ENCODE data around the gene CIZ1.
A peak's percentile ranks its signal among the peaks of the same experiment; 100 is the strongest.
"Not testable (repeated sequence)": the region's sequence is repeated elsewhere in the genome, so short reads cannot be mapped to it uniquely, and the experiment has no call there.

The CIZ1 gene

GRCh38 chr9:128231638-128232527, 40.5 kb upstream of the CIZ1 start:
- no peak overlapping the region for H4K8ac ChIP-seq (ENCODE audit: low read depth, low read length)
- H4K91ac ChIP-seq (ENCODE audit: low read depth, low read length) = no peak overlapping the region
- H3K9ac ChIP-seq (ENCODE audit: low read length) = no peak overlapping the region
- no CpG with 5 or more reads among the region's 16 CpGs for whole genome bisulfite sequencing (ENCODE audit: extremely low coverage, insufficient coverage, insufficient read length)
- H3K79me2 ChIP-seq (ENCODE audit: control insufficient read depth, insufficient read depth, low read length, poor library complexity) = no peaks in the 10 kb centered on the region
- no peaks in the 10 kb centered on the region for H3K27me3 ChIP-seq (ENCODE audit: insufficient read depth, low read length)
- no peak overlapping the region for H4K12ac ChIP-seq (ENCODE audit: low read depth, low read length)
- no peak overlapping the region for H3K4me3 ChIP-seq (ENCODE audit: low read depth, low read length)
- no peak overlapping the region for H3K23ac ChIP-seq (ENCODE audit: low read length)
- H2AFZ ChIP-seq (ENCODE audit: insufficient read depth, low read length, poor library complexity) = no peak overlapping the region
- H2BK120ac ChIP-seq (ENCODE audit: insufficient read depth, low read length, poor library complexity) = no peak overlapping the region
- no peak overlapping the region for H3K27ac ChIP-seq (ENCODE audit: low read depth, low read length)
- H3K4ac ChIP-seq (ENCODE audit: low read depth, low read length) = no peak overlapping the region
- no peak overlapping the region for H3K4me2 ChIP-seq (ENCODE audit: low read length)
- no peak overlapping the region for H2BK5ac ChIP-seq (ENCODE audit: low read depth, low read length, poor library complexity)
- no peak overlapping the region for H2BK12ac ChIP-seq (ENCODE audit: low read length)
- no peaks in the 10 kb centered on the region for H3K36me3 ChIP-seq (ENCODE audit: control insufficient read depth in 1 of 2, insufficient read depth in 2 of 2, low read length in 2 of 2)
- H2AK5ac ChIP-seq (ENCODE audit: low read length) = no peak overlapping the region
- H3K79me1 ChIP-seq (ENCODE audit: low read length) = no peaks in the 10 kb centered on the region
- H3K18ac ChIP-seq (ENCODE audit: low read length) = no peak overlapping the region
- peaks cover 1% of the 10 kb centered on the region for H3K9me3 ChIP-seq (ENCODE audit: insufficient read depth, low read depth, low read length)
- H3K14ac ChIP-seq (ENCODE audit: low read length) = no peak overlapping the region
- H3K4me1 ChIP-seq (ENCODE audit: control insufficient read depth in 1 of 2, insufficient read depth in 2 of 2, low read length in 2 of 2) = no peaks in the 10 kb centered on the region
- DNase-seq = no peak

GRCh38 chr9:128230897-128231296, 39.5 kb upstream of the CIZ1 start:
- not testable (repeated sequence) for H3K9me3 ChIP-seq (ENCODE audit: insufficient read depth, low read depth, low read length); H3K79me2 ChIP-seq (ENCODE audit: control insufficient read depth, insufficient read depth, low read length, poor library complexity); DNase-seq; H3K4ac ChIP-seq (ENCODE audit: low read depth, low read length); H3K18ac ChIP-seq (ENCODE audit: low read length); H2BK5ac ChIP-seq (ENCODE audit: low read depth, low read length, poor library complexity); H3K36me3 ChIP-seq (ENCODE audit: control insufficient read depth in 1 of 2, insufficient read depth in 2 of 2, low read length in 2 of 2); H3K27me3 ChIP-seq (ENCODE audit: insufficient read depth, low read length); H2BK120ac ChIP-seq (ENCODE audit: insufficient read depth, low read length, poor library complexity); H3K79me1 ChIP-seq (ENCODE audit: low read length); H4K91ac ChIP-seq (ENCODE audit: low read depth, low read length); H3K4me2 ChIP-seq (ENCODE audit: low read length); H3K14ac ChIP-seq (ENCODE audit: low read length); H2AFZ ChIP-seq (ENCODE audit: insufficient read depth, low read length, poor library complexity); H3K4me3 ChIP-seq (ENCODE audit: low read depth, low read length); H3K4me1 ChIP-seq (ENCODE audit: control insufficient read depth in 1 of 2, insufficient read depth in 2 of 2, low read length in 2 of 2); H4K8ac ChIP-seq (ENCODE audit: low read depth, low read length); H3K9ac ChIP-seq (ENCODE audit: low read length); H2BK12ac ChIP-seq (ENCODE audit: low read length); H2AK5ac ChIP-seq (ENCODE audit: low read length); H3K27ac ChIP-seq (ENCODE audit: low read depth, low read length); H3K23ac ChIP-seq (ENCODE audit: low read length); H4K12ac ChIP-seq (ENCODE audit: low read depth, low read length)
- no CpG with 5 or more reads among the region's 7 CpGs for WGBS (ENCODE audit: extremely low coverage, insufficient coverage, insufficient read length)

- no peak overlapping the region for H3K27ac ChIP-seq (ENCODE audit: low read depth, low read length)
- no peak overlapping the region for H2AK5ac ChIP-seq (ENCODE audit: low read length)
- H3K9ac ChIP-seq (ENCODE audit: low read length) = no peak overlapping the region
- H3K27me3 ChIP-seq (ENCODE audit: insufficient read depth, low read length) = no peaks in the 10 kb centered on the region
- H4K8ac ChIP-seq (ENCODE audit: low read depth, low read length) = no peak overlapping the region
- no peaks in the 10 kb centered on the region for H3K79me2 ChIP-seq (ENCODE audit: control insufficient read depth, insufficient read depth, low read length, poor library complexity)
- no peak overlapping the region for H3K23ac ChIP-seq (ENCODE audit: low read length)
- H3K4me2 ChIP-seq (ENCODE audit: low read length) = no peak overlapping the region
- WGBS (ENCODE audit: extremely low coverage, insufficient coverage, insufficient read length) = no CpG with 5 or more reads among the region's 5 CpGs
- H2BK120ac ChIP-seq (ENCODE audit: insufficient read depth, low read length, poor library complexity) = no peak overlapping the region
- DNase-seq = no peak
- H3K79me1 ChIP-seq (ENCODE audit: low read length) = no peaks in the 10 kb centered on the region
- H4K12ac ChIP-seq (ENCODE audit: low read depth, low read length) = no peak overlapping the region
- peaks cover 0 to 2% of the 10 kb centered on the region in 2 experiments for H3K36me3 ChIP-seq (ENCODE audit: control insufficient read depth in 1 of 2, insufficient read depth in 2 of 2, low read length in 2 of 2)
- no peak overlapping the region for H3K4me3 ChIP-seq (ENCODE audit: low read depth, low read length)
- H2BK12ac ChIP-seq (ENCODE audit: low read length) = no peak overlapping the region
- no peak overlapping the region for H3K14ac ChIP-seq (ENCODE audit: low read length)
- no peak overlapping the region for H3K4ac ChIP-seq (ENCODE audit: low read depth, low read length)
- no peak overlapping the region for H3K18ac ChIP-seq (ENCODE audit: low read length)
- no peaks in the 10 kb centered on the region for H3K4me1 ChIP-seq (ENCODE audit: control insufficient read depth in 1 of 2, insufficient read depth in 2 of 2, low read length in 2 of 2)
- H2AFZ ChIP-seq (ENCODE audit: insufficient read depth, low read length, poor library complexity) = no peak overlapping the region
- H2BK5ac ChIP-seq (ENCODE audit: low read depth, low read length, poor library complexity) = no peak overlapping the region
- H4K91ac ChIP-seq (ENCODE audit: low read depth, low read length) = no peak overlapping the region
- no peaks in the 10 kb centered on the region for H3K9me3 ChIP-seq (ENCODE audit: insufficient read depth, low read depth, low read length)
Measured at GRCh38 chr9:128226412-128226801, 35.0 kb upstream of the CIZ1 start.

- Histone ChIP-seq H3K79me2 (ENCODE audit: control insufficient read depth, insufficient read depth, low read length, poor library complexity) (no peaks in the 10 kb centered on the region), H3K9ac (ENCODE audit: low read length) (no peak overlapping the region), H3K27me3 (ENCODE audit: insufficient read depth, low read length) (no peaks in the 10 kb centered on the region), H4K8ac (ENCODE audit: low read depth, low read length) (no peak overlapping the region), H3K4me2 (ENCODE audit: low read length) (no peak overlapping the region), H3K27ac (ENCODE audit: low read depth, low read length) (no peak overlapping the region), H3K4me3 (ENCODE audit: low read depth, low read length) (no peak overlapping the region), H3K23ac (ENCODE audit: low read length) (no peak overlapping the region), H2AFZ (ENCODE audit: insufficient read depth, low read length, poor library complexity) (no peak overlapping the region), H2AK5ac (ENCODE audit: low read length) (no peak overlapping the region), H2BK12ac (ENCODE audit: low read length) (no peak overlapping the region), H3K4me1 (ENCODE audit: control insufficient read depth in 1 of 2, insufficient read depth in 2 of 2, low read length in 2 of 2) (no peaks in the 10 kb centered on the region), H3K4ac (ENCODE audit: low read depth, low read length) (no peak overlapping the region), H4K12ac (ENCODE audit: low read depth, low read length) (no peak overlapping the region), H3K36me3 (ENCODE audit: control insufficient read depth in 1 of 2, insufficient read depth in 2 of 2, low read length in 2 of 2) (peaks cover 0 to 2% of the 10 kb centered on the region in 2 experiments), H3K9me3 (ENCODE audit: insufficient read depth, low read depth, low read length) (no peaks in the 10 kb centered on the region), H2BK5ac (ENCODE audit: low read depth, low read length, poor library complexity) (no peak overlapping the region), H3K79me1 (ENCODE audit: low read length) (no peaks in the 10 kb centered on the region), H2BK120ac (ENCODE audit: insufficient read depth, low read length, poor library complexity) (no peak overlapping the region), H3K18ac (ENCODE audit: low read length) (no peak overlapping the region), H4K91ac (ENCODE audit: low read depth, low read length) (no peak overlapping the region), H3K14ac (ENCODE audit: low read length) (no peak overlapping the region)
- DNase-seq = peak in 1 of 2 donors; percentile 20
- WGBS (ENCODE audit: extremely low coverage, insufficient coverage, insufficient read length) = no CpG with 5 or more reads among the region's 19 CpGs
Measured at GRCh38 chr9:128225770-128226411, 34.5 kb upstream of the CIZ1 start.
